ENCODE measurements around the gene CALCR.

The CALCR gene

GRCh38 chr7:93429563-93429962, 145.0 kb downstream of the CALCR start:
- Histone ChIP-seq H3K9me3 (ENCODE audit: control insufficient read depth, insufficient read depth, low read depth, low read length) (no peaks in the 10 kb centered on the region), H3K4me1 (ENCODE audit: control insufficient read depth, insufficient read depth, low read length) (no peaks in the 10 kb centered on the region), H3K36me3 (ENCODE audit: control insufficient read depth in 2 of 2, insufficient read depth in 1 of 2, low read length in 2 of 2) (no peaks in the 10 kb centered on the region), H3K27ac (ENCODE audit: extremely low read depth, low read depth, low read length) (no peak overlapping the region), H3K4me3 (ENCODE audit: low read depth, low read length) (no peak overlapping the region)
- CTCF ChIA-PET, result no interaction called here
- TF ChIP-seq ZNF600 (tag by site-specific recombination; IDR thresholded peaks at IDR 0.05), result no peak
- TF ChIP-seq ZNF777 (tag by site-specific recombination; IDR thresholded peaks at IDR 0.05; ENCODE audit: borderline replicate concordance), result no peak
- no peak for TF ChIP-seq GFI1B (tag by site-specific recombination; IDR thresholded peaks at IDR 0.05)
- no peak for TF ChIP-seq ZNF335 (tag by site-specific recombination; conservative IDR thresholded peaks at IDR 0.05)
- TF ChIP-seq, protein P1, sequence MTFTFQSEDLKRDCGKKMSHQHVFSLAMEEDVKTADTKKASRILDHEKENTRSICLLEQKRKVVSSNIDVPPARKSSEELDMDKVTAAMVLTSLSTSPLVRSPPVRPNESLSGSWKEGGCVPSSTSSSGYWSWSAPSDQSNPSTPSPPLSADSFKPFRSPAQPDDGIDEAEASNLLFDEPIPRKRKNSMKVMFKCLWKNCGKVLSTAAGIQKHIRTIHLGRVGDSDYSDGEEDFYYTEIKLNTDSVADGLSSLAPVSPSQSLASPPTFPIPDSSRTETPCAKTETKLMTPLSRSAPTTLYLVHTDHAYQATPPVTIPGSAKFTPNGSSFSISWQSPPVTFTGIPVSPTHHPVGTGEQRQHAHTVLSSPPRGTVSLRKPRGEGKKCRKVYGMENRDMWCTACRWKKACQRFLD (tag by site-specific recombination; IDR thresholded peaks at IDR 0.05), result no peak
- no peak for TF ChIP-seq ZBTB1 (tag by site-specific recombination; IDR thresholded peaks at IDR 0.05)
- no peak for TF ChIP-seq RBAK (tag by site-specific recombination; IDR thresholded peaks at IDR 0.05)
- no peak for TF ChIP-seq ZNF239 (tag by site-specific recombination; IDR thresholded peaks at IDR 0.05)
- TF ChIP-seq ZNF37A (tag by site-specific recombination; IDR thresholded peaks at IDR 0.05), result no peak
- TF ChIP-seq ZNF138 (tag by site-specific recombination; IDR thresholded peaks at IDR 0.05; ENCODE audit: borderline replicate concordance), result no peak
- TF ChIP-seq OSR2 (tag by site-specific recombination; IDR thresholded peaks at IDR 0.05), result no peak
- TF ChIP-seq ZNF394 (tag by site-specific recombination; IDR thresholded peaks at IDR 0.05; ENCODE audit: borderline replicate concordance), result no peak
- TF ChIP-seq ZNF596 (tag by site-specific recombination; IDR thresholded peaks at IDR 0.05), result no peak
- no peak for TF ChIP-seq MZF1 (tag by site-specific recombination; IDR thresholded peaks at IDR 0.05; ENCODE audit: borderline replicate concordance)
- TF ChIP-seq, protein P2, sequence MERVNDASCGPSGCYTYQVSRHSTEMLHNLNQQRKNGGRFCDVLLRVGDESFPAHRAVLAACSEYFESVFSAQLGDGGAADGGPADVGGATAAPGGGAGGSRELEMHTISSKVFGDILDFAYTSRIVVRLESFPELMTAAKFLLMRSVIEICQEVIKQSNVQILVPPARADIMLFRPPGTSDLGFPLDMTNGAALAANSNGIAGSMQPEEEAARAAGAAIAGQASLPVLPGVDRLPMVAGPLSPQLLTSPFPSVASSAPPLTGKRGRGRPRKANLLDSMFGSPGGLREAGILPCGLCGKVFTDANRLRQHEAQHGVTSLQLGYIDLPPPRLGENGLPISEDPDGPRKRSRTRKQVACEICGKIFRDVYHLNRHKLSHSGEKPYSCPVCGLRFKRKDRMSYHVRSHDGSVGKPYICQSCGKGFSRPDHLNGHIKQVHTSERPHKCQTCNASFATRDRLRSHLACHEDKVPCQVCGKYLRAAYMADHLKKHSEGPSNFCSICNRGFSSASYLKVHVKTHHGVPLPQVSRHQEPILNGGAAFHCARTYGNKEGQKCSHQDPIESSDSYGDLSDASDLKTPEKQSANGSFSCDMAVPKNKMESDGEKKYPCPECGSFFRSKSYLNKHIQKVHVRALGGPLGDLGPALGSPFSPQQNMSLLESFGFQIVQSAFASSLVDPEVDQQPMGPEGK (tag by site-specific recombination; IDR thresholded peaks at IDR 0.05), result no peak
- no peak for TF ChIP-seq ZNF114 (tag by site-specific recombination; IDR thresholded peaks at IDR 0.05)
- no peak for TF ChIP-seq GLI2 (tag by site-specific recombination; IDR thresholded peaks at IDR 0.05; ENCODE audit: borderline replicate concordance, low read depth)
- TF ChIP-seq YY1 (tag by site-specific recombination; IDR thresholded peaks at IDR 0.05), result no peak
- no peak for TF ChIP-seq ZNF292 (tag by site-specific recombination; IDR thresholded peaks at IDR 0.05; ENCODE audit: borderline replicate concordance, low read depth)
- POLR2A ChIA-PET, result no interaction called here

DNA sequence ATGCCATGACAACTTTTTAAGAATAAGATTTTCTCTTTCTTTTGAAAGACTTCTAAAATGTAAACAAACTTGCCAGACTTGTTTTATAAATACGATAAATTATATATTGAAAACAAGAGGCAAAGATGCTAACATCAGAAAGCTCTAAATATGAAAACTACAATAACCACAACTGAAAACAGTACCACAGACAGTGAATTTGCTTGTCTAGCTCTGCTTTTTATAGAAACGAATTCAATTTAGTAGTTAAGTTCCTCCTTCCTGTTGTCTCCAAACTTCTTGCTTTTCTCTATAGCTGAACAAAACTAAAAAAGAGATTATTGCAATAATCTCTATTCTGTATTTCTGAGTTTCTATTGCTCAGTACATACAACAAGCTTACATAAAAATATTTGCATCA, 147.4 kb downstream of the CALCR start:
- H3K4me3 ChIP-seq (ENCODE audit: low read depth, low read length), result no peak overlapping the region
- CTCF ChIA-PET, result interaction anchor here (0.7 to 1.7 kb wide), 2 partner anchors 11 to 16 kb away, joined by 4 to 5 read pairs; no protein-coding TSS in a partner anchor
- no peaks in the 10 kb centered on the region for H3K36me3 ChIP-seq (ENCODE audit: control insufficient read depth in 2 of 2, insufficient read depth in 1 of 2, low read length in 2 of 2)
- H3K27ac ChIP-seq (ENCODE audit: extremely low read depth, low read depth, low read length), result no peak overlapping the region
- TF ChIP-seq, protein P3, sequence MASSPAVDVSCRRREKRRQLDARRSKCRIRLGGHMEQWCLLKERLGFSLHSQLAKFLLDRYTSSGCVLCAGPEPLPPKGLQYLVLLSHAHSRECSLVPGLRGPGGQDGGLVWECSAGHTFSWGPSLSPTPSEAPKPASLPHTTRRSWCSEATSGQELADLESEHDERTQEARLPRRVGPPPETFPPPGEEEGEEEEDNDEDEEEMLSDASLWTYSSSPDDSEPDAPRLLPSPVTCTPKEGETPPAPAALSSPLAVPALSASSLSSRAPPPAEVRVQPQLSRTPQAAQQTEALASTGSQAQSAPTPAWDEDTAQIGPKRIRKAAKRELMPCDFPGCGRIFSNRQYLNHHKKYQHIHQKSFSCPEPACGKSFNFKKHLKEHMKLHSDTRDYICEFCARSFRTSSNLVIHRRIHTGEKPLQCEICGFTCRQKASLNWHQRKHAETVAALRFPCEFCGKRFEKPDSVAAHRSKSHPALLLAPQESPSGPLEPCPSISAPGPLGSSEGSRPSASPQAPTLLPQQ (tag by site-specific recombination; IDR thresholded peaks at IDR 0.05), result no peak
- TF ChIP-seq, protein P4, sequence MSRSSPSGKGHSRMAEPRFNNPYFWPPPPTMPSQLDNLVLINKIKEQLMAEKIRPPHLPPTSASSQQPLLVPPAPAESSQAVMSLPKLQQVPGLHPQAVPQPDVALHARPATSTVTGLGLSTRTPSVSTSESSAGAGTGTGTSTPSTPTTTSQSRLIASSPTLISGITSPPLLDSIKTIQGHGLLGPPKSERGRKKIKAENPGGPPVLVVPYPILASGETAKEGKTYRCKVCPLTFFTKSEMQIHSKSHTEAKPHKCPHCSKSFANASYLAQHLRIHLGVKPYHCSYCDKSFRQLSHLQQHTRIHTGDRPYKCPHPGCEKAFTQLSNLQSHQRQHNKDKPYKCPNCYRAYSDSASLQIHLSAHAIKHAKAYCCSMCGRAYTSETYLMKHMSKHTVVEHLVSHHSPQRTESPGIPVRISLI (tag by site-specific recombination; IDR thresholded peaks at IDR 0.05), result no peak
- no peak for TF ChIP-seq YY2 (tag by site-specific recombination; IDR thresholded peaks at IDR 0.05)
- POLR2A ChIA-PET, result no interaction called here
- H3K9me3 ChIP-seq (ENCODE audit: control insufficient read depth, insufficient read depth, low read depth, low read length), result no peaks in the 10 kb centered on the region
- no peaks in the 10 kb centered on the region for H3K4me1 ChIP-seq (ENCODE audit: control insufficient read depth, insufficient read depth, low read length)

All from HEK293 (cell line).